Esophagus muscularis mucosa (tissue), 4 donors: ENCODE data around the gene IAPP. TPM values are rescaled to one million over a fixed set of nuclear protein-coding genes. Genes with fewer than 3 reads are reported as not detected.

Experiments used
- DNase-seq: peaks from one replicate; pipeline ENCODE4 v3.0.0-alpha.2; 2017; ENCODE audit errors: extremely low spot score
- H3K27ac ChIP-seq, 4 donors: fragments of 200-600 bp; sonication (generic); replicated peaks in 1 of 4; 1 replicate in 3 of 4; 2 replicates in 1 of 4; pipeline ENCODE4 v1.5.1; 2016 to 2019; ENCODE audit warnings: mild to moderate bottlenecking in 1 of 4
- H3K27me3 ChIP-seq, 4 donors: fragments of 200-600 bp; sonication (generic); one replicate each; pipeline versions ENCODE4 v1.5.1 to v1.6.0; 2016 to 2019
- H3K36me3 ChIP-seq, 4 donors: fragments of 200-600 bp; sonication (generic); one replicate each; pipeline ENCODE4 v1.5.1; 2016 to 2019
- H3K4me1 ChIP-seq, 4 donors: fragments of 200-600 bp; sonication (generic); one replicate each; pipeline ENCODE4 v1.5.1; 2016 to 2019
- H3K4me3 ChIP-seq, 4 donors: fragments of 200-600 bp; sonication (generic); 1 replicate in 2 of 4; 2 replicates in 2 of 4; pipeline ENCODE4 v1.5.1; 2016 to 2019; ENCODE audit warnings: mild to moderate bottlenecking in 4 of 4, moderate library complexity in 1 of 4
- H3K9me3 ChIP-seq, 4 donors: fragments of 200-600 bp; sonication (generic); 1 replicate in 3 of 4; 2 replicates in 1 of 4; pipeline ENCODE4 v1.5.1; 2016 to 2019
- EP300 ChIP-seq: sonication (generic); formaldehyde crosslinking; IDR thresholded peaks from one replicate; pipeline ENCODE4 v1.6.1; 2017; ENCODE audit warnings: antibody characterized with exemption
- POLR2A ChIP-seq: fragments of 450-650 bp; IDR thresholded peaks from one replicate; pipeline ENCODE4 v1.6.1; 2017; ENCODE audit warnings: antibody characterized with exemption, moderate library complexity, mild to moderate bottlenecking, low read depth
- POLR2AphosphoS5 ChIP-seq, 2 donors: sonication (generic); formaldehyde crosslinking; IDR thresholded peaks; one replicate each; pipeline ENCODE4 v1.6.1; 2017; ENCODE audit warnings: antibody characterized with exemption in 2 of 2
- WGBS: methylation state at CpG from one replicate; pipeline ENCODE4 v1.1.5; 2018; 5-methylcytosine and 5-hydroxymethylcytosine counted together
- intact Hi-C: fragments of 100-400 bp; cut with DNase I; formaldehyde crosslinking; loops from one replicate; pipeline ENCODE4 v1.15.1; 2023
- total RNA-seq, 4 donors: library from RNA; depleted of rRNA; stranded (reverse); fragments of >200 nt; gene quantifications; one replicate each; pipeline versions ENCODE4 v1.1.0 to v1.2.1, GENCODE V29; 2016
- TF ChIP-seq, protein P1 (sequence below), 3 experiments: fragments of 200-600 bp in 2 of 3; fragments of 450-650 bp in 1 of 3; sonication (generic) in 2 of 3; IDR thresholded peaks; one replicate each; pipeline ENCODE4 v1.5.1; 2017 to 2019; ENCODE audit warnings: antibody characterized with exemption in 3 of 3, mild to moderate bottlenecking in 2 of 3, moderate library complexity in 1 of 3

The IAPP gene
- total RNA-seq, 4 donors from 2014 or later, result not detected

- intact Hi-C loops, result no loop called here
- TF ChIP-seq EP300, result no peak
- TF ChIP-seq, protein P1, sequence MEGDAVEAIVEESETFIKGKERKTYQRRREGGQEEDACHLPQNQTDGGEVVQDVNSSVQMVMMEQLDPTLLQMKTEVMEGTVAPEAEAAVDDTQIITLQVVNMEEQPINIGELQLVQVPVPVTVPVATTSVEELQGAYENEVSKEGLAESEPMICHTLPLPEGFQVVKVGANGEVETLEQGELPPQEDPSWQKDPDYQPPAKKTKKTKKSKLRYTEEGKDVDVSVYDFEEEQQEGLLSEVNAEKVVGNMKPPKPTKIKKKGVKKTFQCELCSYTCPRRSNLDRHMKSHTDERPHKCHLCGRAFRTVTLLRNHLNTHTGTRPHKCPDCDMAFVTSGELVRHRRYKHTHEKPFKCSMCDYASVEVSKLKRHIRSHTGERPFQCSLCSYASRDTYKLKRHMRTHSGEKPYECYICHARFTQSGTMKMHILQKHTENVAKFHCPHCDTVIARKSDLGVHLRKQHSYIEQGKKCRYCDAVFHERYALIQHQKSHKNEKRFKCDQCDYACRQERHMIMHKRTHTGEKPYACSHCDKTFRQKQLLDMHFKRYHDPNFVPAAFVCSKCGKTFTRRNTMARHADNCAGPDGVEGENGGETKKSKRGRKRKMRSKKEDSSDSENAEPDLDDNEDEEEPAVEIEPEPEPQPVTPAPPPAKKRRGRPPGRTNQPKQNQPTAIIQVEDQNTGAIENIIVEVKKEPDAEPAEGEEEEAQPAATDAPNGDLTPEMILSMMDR (IDR thresholded peaks at IDR 0.05), result no peak
- TF ChIP-seq POLR2AphosphoS5 (IDR thresholded peaks at IDR 0.05), result no peak
- no peak for TF ChIP-seq POLR2A
- no peak for DNase-seq
- H3K4me1 ChIP-seq, result no peaks in the 10 kb centered on the region
- no peaks in the 10 kb centered on the region for H3K9me3 ChIP-seq
- no peaks in the 10 kb centered on the region for H3K27me3 ChIP-seq
- 69% methylated on average over 3 of the region's 3 CpGs for WGBS
- no peak within 1 kb of the TSS for H3K4me3 ChIP-seq
- H3K27ac ChIP-seq, result no peak within 1 kb of the TSS
- H3K36me3 ChIP-seq, result no peaks in the 10 kb centered on the region
Measured at GRCh38 chr12:21334771-21335325, 37.9 kb upstream of the IAPP start, which contains the start of gene SLCO1A2. SLCO1A2 (minus strand) TSS chr12:21334917; CDS start chr12:21334647, 270 bp downstream.

DNA sequence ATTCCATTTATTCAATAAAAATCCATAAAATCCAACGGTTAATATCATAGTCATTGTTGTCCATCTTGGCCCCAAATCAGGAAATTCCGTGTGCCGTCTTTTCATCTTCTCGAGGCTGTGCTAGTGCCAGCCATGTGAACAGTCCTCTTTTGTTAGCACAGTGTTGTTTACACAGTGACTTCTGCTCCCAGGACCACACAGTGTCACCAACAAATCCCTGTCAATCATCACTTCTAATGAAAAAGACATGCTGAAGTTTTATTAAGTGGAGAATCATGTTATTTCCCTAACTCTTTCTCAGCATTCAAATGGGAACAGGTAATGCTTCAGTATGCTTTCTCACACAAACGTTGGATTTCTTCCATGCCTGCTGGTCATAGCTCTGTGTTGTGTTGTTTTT, 36.0 kb upstream of the IAPP start:
- intact Hi-C loops, result no loop called here
- H3K4me1 ChIP-seq, result no peaks in the 10 kb centered on the region
- no peaks in the 10 kb centered on the region for H3K9me3 ChIP-seq
- no peaks in the 10 kb centered on the region for H3K36me3 ChIP-seq
- no peak overlapping the region for H3K4me3 ChIP-seq
- no peaks in the 10 kb centered on the region for H3K27me3 ChIP-seq
- DNase-seq, result no peak
- TF ChIP-seq POLR2AphosphoS5 (IDR thresholded peaks at IDR 0.05), result no peak
- no peak for TF ChIP-seq POLR2A
- no peak for TF ChIP-seq EP300
- TF ChIP-seq, protein P1 (IDR thresholded peaks at IDR 0.05), result no peak
- H3K27ac ChIP-seq, result no peak overlapping the region
- 73% methylated on average over 5 of the region's 5 CpGs for WGBS

- Histone ChIP-seq H3K4me3 (no peak overlapping the region), H3K27me3 (no peaks in the 10 kb centered on the region), H3K4me1 (no peaks in the 10 kb centered on the region), H3K9me3 (no peaks in the 10 kb centered on the region), H3K36me3 (no peaks in the 10 kb centered on the region), H3K27ac (no peak overlapping the region)
- intact Hi-C loops, result no loop called here
- TF ChIP-seq POLR2A (no peak), EP300 (no peak), POLR2AphosphoS5 (IDR thresholded peaks at IDR 0.05) (no peak)
- TF ChIP-seq, protein P1 (IDR thresholded peaks at IDR 0.05), result no peak
- no peak for DNase-seq
Measured at GRCh38 chr12:21337453-21337852, 35.2 kb upstream of the IAPP start.

- intact Hi-C loops, result no loop called here
- Histone ChIP-seq H3K27me3 (no peaks in the 10 kb centered on the region), H3K4me3 (no peak overlapping the region), H3K27ac (no peak overlapping the region), H3K4me1 (no peaks in the 10 kb centered on the region), H3K36me3 (no peaks in the 10 kb centered on the region), H3K9me3 (no peaks in the 10 kb centered on the region)
- TF ChIP-seq, protein P1 (IDR thresholded peaks at IDR 0.05), result no peak
- TF ChIP-seq POLR2AphosphoS5 (IDR thresholded peaks at IDR 0.05), result no peak
- no peak for TF ChIP-seq EP300
- DNase-seq, result no peak
- WGBS, result 88% methylated on average over 6 of the region's 6 CpGs
Measured at GRCh38 chr12:21337959-21338744, 34.5 kb upstream of the IAPP start.
